ENCODE data around the gene GDF9.

Gene GDF9

GRCh38 chr5:132877466-132877865, 11.2 kb upstream of the GDF9 start:
- Mint-ChIP-seq H3K9me3 (no peaks in the 10 kb centered on the region), H3K36me3 (ENCODE audit: low read depth) (peaks cover 22% of the 10 kb centered on the region), H3K4me1 (no peaks in the 10 kb centered on the region), H3K27me3 (ENCODE audit: low read depth, poor library complexity) (no peaks in the 10 kb centered on the region), H3K4me3 (no peak overlapping the region), H3K27ac (no peak overlapping the region)
- TF ChIP-seq, protein P1, sequence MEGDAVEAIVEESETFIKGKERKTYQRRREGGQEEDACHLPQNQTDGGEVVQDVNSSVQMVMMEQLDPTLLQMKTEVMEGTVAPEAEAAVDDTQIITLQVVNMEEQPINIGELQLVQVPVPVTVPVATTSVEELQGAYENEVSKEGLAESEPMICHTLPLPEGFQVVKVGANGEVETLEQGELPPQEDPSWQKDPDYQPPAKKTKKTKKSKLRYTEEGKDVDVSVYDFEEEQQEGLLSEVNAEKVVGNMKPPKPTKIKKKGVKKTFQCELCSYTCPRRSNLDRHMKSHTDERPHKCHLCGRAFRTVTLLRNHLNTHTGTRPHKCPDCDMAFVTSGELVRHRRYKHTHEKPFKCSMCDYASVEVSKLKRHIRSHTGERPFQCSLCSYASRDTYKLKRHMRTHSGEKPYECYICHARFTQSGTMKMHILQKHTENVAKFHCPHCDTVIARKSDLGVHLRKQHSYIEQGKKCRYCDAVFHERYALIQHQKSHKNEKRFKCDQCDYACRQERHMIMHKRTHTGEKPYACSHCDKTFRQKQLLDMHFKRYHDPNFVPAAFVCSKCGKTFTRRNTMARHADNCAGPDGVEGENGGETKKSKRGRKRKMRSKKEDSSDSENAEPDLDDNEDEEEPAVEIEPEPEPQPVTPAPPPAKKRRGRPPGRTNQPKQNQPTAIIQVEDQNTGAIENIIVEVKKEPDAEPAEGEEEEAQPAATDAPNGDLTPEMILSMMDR (IDR thresholded peaks at IDR 0.05) = no peak
- DNase-seq = no peak

DNA sequence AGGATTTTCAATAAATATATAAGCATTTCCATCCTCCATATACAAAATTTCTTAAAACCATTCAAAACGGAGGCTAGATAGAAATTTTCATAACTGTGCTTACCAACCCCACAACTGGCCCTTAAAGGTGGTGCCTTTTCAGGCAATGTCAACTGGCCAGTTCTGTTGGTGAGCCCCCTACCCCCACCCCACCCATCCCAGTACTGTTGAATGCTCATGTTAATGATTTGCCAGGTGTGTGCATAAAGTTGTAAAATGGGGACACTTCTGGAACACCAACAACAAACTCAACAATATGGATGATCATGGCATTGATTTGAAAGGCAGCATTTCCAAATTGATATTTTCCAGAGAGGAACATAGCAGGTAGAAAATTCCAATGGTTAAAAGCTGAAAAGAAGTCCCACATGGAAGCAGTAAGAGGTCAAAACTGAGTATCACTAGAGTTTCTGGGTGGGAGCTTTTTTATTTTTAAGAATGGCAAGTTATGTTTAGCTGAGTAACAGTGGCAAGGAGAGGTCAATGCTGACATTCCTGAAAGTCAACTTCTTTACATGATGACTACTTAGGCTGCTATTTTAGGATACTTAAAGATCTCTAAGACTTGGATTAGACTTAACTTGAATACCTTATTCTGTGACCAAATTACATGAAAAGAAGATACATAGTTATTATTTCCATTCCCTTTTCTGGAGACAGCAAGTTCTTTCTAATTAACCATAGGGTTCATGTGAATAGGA, 9.9 kb upstream of the GDF9 start:
- TF ChIP-seq, protein P1 (IDR thresholded peaks at IDR 0.05) = no peak
- H3K27me3 Mint-ChIP-seq (ENCODE audit: low read depth, poor library complexity) = no peaks in the 10 kb centered on the region
- H3K4me1 Mint-ChIP-seq = no peaks in the 10 kb centered on the region
- H3K36me3 Mint-ChIP-seq (ENCODE audit: low read depth) = peaks cover 15% of the 10 kb centered on the region
- no peak for DNase-seq
- no peak overlapping the region for H3K27ac Mint-ChIP-seq
- no peak overlapping the region for H3K4me3 Mint-ChIP-seq
- no peaks in the 10 kb centered on the region for H3K9me3 Mint-ChIP-seq

- TF ChIP-seq, protein P1 (IDR thresholded peaks at IDR 0.05) = no peak
- Mint-ChIP-seq H3K4me1 (no peaks in the 10 kb centered on the region), H3K4me3 (no peak overlapping the region), H3K9me3 (no peaks in the 10 kb centered on the region), H3K36me3 (ENCODE audit: low read depth) (peaks cover 13% of the 10 kb centered on the region), H3K27me3 (ENCODE audit: low read depth, poor library complexity) (no peaks in the 10 kb centered on the region), H3K27ac (peak overlapping the region; percentile 22)
- no peak for DNase-seq
Measured at GRCh38 chr5:132873930-132874271, 7.6 kb upstream of the GDF9 start.

DNA sequence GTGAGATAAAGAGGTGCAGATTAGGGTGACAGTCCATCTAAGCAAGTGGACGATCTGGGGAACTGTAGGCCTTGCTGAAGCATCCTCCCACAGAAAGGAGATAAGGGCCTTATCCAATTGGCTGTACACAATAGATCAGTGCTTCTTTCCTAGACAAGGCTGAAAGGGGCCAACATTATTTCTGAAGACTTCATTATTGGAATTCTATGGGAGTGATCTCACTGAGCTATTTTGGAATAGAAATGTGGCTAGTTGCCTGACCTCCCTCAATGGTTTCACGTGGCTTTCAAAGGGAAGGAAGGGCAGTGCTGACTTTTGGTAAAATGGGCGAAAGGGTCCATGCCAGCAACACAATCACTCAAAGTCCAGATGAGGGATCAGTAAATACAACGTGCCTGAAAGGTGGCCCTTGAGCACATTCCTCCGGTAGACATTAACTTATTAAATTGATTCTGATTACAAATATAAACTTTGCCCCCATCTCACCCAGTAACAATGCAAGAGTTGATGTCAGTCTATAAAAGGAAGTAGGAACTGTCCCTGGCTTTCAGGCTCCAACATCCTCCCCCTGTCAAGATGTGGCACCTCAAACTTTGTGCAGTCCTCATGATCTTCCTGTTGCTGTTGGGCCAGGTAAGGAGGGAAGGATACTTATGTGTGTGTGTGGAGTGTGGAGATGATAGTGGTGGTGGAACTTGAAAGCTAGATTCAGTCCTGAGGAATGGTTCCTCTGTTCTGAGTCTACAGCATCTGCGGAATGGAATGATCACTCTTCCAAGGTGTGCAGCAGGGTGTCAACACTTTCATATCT, 7.1 kb upstream of the GDF9 start, which contains the start of gene LEAP2:
Gene LEAP2 (plus strand): TSS at position 550 of the 811 bp plus-strand sequence. CDS start 27 bp downstream, at position 577.
- Mint-ChIP-seq H3K27ac (peak within 1 kb of the TSS; percentile 93), H3K9me3 (no peaks in the 10 kb centered on the region), H3K27me3 (ENCODE audit: low read depth, poor library complexity) (no peaks in the 10 kb centered on the region), H3K36me3 (ENCODE audit: low read depth) (peaks cover 15% of the 10 kb centered on the region), H3K4me3 (no peak within 1 kb of the TSS), H3K4me1 (no peaks in the 10 kb centered on the region)
- no peak for DNase-seq
- TF ChIP-seq, protein P1 (IDR thresholded peaks at IDR 0.05) = no peak

DNA sequence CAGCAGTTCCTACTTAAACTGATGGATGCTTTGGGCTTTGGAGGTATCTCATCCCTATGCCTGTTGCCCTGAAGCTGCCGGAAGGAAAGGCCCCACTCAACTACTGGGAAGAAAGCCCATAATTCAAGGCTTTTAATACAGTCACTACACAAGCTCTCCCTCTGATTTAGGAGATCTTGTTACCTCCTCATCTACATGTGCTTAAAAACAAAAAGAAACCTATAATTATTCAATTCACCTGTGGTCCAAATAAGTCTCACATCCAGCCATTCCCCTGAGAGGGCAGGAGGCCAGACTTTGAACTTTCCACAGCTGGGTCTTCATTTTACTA, 6.5 kb upstream of the GDF9 start:
- Mint-ChIP-seq H3K27me3 (ENCODE audit: low read depth, poor library complexity) (no peaks in the 10 kb centered on the region), H3K36me3 (ENCODE audit: low read depth) (peaks cover 12% of the 10 kb centered on the region), H3K4me3 (no peak overlapping the region), H3K4me1 (peaks cover 2% of the 10 kb centered on the region), H3K27ac (peak overlapping the region; percentile 93), H3K9me3 (no peaks in the 10 kb centered on the region)
- DNase-seq = no peak
- TF ChIP-seq, protein P1 (IDR thresholded peaks at IDR 0.05) = no peak

Measured in nephron progenitor cell (in vitro differentiated cells).